Measurements from ENCODE around the gene CACNG3. TPM values are rescaled to one million over a fixed set of nuclear protein-coding genes. Genes with fewer than 3 reads are reported as not detected.

CACNG3 gene
- total RNA-seq, 1 donor from 2014 or later, result not detected

DNA sequence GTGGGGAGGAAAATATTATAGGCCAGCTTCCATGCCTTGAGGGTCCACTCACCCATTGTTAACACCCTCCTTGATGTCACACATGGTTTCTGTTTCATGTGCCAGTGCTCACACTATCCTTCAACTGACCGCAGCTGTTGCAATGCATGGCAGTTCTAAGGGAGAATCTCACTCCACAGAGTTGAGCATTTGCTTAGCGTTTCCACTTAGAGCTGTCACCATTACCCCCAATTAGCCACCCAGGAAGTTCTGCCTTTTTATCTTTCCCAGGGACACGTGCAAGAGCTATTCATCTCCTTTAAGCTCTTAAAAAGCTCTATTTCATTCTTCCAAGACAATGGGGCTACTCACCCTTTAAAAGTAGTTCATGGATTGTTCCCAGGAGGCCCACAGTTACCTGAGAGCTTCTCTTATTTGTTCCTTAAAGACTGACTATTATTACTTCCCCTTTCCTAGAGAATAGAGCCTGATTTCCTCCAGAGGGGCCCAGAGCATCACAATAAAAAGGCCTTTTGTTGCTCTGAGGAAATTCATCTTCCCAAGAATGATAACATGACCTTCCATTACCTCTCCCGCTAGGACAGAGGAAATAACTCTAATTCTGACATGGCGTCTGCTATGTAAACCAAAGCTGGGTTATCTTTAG is 126.8 kb downstream of the CACNG3 start:
- DNase-seq (ENCODE audit: low spot score), result no peak

DNA sequence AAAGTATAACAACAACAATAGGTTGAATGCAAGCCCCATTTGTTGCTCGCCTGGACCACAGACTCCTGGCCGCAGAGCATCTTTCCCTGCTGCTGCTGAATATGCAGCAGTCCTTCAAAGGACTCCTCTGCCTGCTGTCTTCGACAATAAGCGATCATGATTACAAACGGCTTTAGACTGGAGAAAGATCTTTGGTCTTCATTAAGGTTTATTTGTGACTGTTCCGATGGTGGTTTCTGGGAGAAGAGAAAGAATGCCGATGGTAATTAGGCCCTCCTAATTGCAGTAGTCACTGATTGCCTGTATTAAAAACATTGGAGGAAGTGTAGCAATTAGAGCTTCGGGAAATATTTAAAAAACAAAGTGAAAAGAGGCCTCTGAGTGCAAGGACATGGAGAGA is 138.2 kb downstream of the CACNG3 start:
- no peak for DNase-seq (ENCODE audit: low spot score)

DNA sequence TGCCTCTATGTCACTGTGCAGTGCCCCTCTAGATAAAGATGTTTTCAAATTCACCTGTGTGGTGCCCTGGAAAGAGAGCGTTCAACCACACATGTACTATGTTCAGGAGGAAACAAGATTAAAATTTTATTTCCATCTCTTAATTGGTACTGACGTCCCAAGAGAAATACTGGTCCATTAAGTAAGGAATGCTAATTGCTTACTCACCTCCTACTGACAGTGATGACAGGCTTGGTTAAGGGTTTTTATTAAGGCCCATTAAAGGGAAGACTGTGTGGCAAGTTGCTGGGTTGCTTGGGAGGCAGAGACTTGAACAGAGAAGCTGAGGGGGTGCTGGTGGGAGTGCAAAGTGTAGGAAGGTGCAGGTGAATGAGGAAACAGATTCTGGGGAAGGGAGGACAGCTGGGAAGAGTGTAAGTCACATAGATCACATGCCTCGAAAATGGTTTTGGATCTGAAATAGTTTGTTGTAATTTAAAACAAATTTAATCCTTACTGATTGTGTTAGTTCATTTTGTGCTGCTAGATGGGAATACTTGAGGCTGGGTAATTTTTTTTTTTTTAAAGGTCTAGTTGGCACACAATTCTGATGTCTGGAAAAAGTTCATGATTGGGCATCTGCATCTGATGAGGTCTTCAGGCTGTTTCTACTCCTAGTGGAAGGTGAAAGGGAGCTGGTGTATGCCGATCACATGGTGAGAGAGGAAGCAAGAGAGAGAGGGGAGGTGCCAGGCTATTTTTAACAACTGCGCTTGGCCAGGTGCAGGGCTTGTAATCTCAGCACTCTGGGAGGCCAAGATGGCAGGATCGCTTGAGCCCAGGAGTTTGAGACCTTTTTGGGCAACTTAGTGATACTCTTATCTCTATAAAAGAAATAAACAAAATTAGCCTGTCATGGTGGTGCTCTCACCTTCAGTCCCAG is 140.5 kb downstream of the CACNG3 start:
- DNase-seq (ENCODE audit: low spot score), result no peak

DNA sequence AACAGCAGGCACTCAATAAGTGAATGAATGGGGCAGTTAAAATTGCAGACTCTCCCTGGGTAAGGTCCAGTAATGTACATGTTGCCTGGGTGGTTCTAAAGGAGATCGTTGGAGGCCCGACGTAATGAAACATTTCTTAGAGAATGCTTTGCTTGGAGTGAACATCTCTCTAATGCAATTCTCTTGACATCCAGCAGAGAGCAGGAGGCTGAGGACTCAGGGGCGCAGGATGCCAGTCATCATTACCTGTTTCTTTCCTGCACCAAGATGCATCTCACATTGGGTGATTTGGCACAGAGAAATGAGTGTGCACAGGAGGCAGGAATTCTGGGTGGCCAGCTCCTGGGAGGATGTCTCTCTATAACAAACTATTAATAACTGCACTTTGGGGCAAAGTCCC is 152.9 kb downstream of the CACNG3 start:
- DNase-seq (ENCODE audit: low spot score), result no peak

Measured in umbilical cord (tissue), 2 donors.